Vagina (tissue), 2 donors: ENCODE results near the gene RSRP1. TPM values are rescaled to one million over a fixed set of nuclear protein-coding genes. Genes with fewer than 3 reads are reported as not detected.
A peak's percentile ranks its signal among the peaks of the same experiment; 100 is the strongest.

ENCODE experiments used
- DNase-seq, 2 donors: peaks; one replicate each; pipeline ENCODE4 v3.0.0-alpha.2; 2017; ENCODE audit errors: extremely low spot score in 2 of 2
- H3K27ac ChIP-seq: fragments of 200-600 bp; sonication (generic); one replicate; pipeline ENCODE4 v1.5.1; 2019
- H3K27me3 ChIP-seq: fragments of 200-600 bp; sonication (generic); one replicate; pipeline ENCODE4 v1.5.1; 2019
- H3K36me3 ChIP-seq, 2 donors: fragments of 200-600 bp; sonication (generic); one replicate each; pipeline ENCODE4 v1.5.1; 2017 to 2019
- H3K4me1 ChIP-seq: fragments of 200-600 bp; sonication (generic); one replicate; pipeline ENCODE4 v1.5.1; 2019
- H3K4me3 ChIP-seq, 2 donors: fragments of 200-600 bp; sonication (generic); 1 replicate in 1 of 2; 2 replicates in 1 of 2; pipeline ENCODE4 v1.5.1; 2016 to 2019
- H3K9me3 ChIP-seq: fragments of 200-600 bp; sonication (generic); one replicate; pipeline ENCODE4 v1.5.1; 2019
- POLR2A ChIP-seq, 2 donors: fragments of 450-650 bp; IDR thresholded peaks; one replicate each; pipeline ENCODE4 v1.6.1; 2017; ENCODE audit warnings: antibody characterized with exemption in 2 of 2, mild to moderate bottlenecking in 2 of 2, moderate library complexity in 2 of 2
- POLR2AphosphoS5 ChIP-seq, 2 donors: sonication (generic); formaldehyde crosslinking; IDR thresholded peaks; one replicate each; pipeline ENCODE4 v1.9.0; 2017; ENCODE audit warnings: antibody characterized with exemption in 2 of 2, mild to moderate bottlenecking in 2 of 2, low read depth in 1 of 2; ENCODE audit not compliant: insufficient read depth in 1 of 2
- intact Hi-C: fragments of 100-400 bp; cut with DNase I; formaldehyde crosslinking; loops from one replicate; pipeline ENCODE4 v1.15.1; 2023
- total RNA-seq: library from RNA; depleted of rRNA; stranded (reverse); fragments of >200 nt; gene quantifications from one replicate; pipeline ENCODE4 v1.2.3, GENCODE V29; 2016
- TF ChIP-seq, protein P1 (sequence below), 3 experiments: fragments of 450-650 bp in 2 of 3; fragments of 200-600 bp in 1 of 3; sonication (generic) in 1 of 3; IDR thresholded peaks; one replicate each; pipeline ENCODE4 v1.5.1; 2017 to 2019; ENCODE audit warnings: antibody characterized with exemption in 3 of 3, mild to moderate bottlenecking in 2 of 3, moderate library complexity in 2 of 3

The RSRP1 gene
- total RNA-seq, 1 donor from 2014 or later, result 163 TPM

DNA sequence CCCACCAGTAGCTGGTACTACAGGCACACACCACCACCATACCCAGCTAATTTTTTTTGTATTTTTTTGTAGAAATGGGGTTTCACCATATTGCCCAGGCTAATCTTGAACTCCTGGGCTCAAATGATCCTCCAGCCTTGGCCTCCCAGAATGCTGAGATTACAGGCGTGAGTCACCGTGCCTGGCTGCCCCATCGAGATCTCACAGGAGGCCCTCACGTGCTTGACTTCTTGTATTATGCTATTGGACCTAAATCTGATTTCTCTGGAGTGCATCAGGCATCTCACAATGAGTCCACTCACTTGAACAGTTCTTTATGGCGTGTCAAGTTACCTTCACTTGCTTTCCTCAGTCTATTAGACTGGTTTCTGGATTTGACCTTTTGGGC lies 9.3 kb upstream of the RSRP1 start:
- Histone ChIP-seq H3K27me3 (no peaks in the 10 kb centered on the region), H3K36me3 (no peaks in the 10 kb centered on the region), H3K27ac (no peak overlapping the region), H3K4me3 (no peak overlapping the region), H3K4me1 (no peaks in the 10 kb centered on the region), H3K9me3 (no peaks in the 10 kb centered on the region)
- TF ChIP-seq, protein P1, sequence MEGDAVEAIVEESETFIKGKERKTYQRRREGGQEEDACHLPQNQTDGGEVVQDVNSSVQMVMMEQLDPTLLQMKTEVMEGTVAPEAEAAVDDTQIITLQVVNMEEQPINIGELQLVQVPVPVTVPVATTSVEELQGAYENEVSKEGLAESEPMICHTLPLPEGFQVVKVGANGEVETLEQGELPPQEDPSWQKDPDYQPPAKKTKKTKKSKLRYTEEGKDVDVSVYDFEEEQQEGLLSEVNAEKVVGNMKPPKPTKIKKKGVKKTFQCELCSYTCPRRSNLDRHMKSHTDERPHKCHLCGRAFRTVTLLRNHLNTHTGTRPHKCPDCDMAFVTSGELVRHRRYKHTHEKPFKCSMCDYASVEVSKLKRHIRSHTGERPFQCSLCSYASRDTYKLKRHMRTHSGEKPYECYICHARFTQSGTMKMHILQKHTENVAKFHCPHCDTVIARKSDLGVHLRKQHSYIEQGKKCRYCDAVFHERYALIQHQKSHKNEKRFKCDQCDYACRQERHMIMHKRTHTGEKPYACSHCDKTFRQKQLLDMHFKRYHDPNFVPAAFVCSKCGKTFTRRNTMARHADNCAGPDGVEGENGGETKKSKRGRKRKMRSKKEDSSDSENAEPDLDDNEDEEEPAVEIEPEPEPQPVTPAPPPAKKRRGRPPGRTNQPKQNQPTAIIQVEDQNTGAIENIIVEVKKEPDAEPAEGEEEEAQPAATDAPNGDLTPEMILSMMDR (IDR thresholded peaks at IDR 0.05), result no peak
- intact Hi-C loops, result no loop called here
- DNase-seq, result no peak

DNA sequence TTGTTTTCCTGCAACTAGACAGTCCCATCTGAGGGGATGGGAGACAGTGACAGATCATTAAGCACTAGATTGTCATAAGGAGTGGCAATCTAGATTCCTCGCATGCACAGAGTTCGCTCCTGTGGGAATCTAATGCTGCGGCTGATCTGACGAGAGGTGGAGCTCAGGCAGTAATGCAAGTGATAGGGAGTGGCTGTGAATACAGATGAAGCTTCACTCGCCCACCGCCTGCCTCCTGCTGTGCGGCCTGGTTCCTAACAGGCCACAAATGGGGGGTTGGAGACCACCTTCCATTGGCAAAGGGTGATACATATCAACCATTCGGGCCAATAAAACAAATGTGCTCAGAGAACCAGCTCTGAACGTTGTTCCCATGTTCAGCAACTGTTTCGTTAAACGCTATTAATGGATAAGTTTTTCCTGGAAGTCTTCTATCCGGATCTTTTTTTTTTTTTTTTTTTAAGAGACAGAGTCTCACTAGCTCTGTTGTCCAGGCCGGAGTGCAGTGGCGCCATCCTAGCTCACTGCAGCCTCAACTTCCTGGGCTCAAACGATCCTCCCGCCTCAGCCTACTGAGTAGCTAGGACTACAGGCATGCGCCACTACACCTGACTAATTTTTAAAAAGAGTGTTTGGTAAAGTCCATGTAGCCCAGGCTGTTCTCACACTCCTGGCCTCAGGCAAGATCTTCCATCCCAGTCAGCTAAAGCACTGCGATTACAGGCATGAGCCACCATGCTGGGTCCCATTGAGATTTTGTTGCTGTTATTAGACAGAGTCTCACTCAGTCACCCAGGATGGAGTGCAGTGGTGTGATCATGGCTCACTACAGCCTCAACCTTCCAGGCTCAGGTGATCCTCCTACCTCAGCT lies 8.7 kb upstream of the RSRP1 start:
- Histone ChIP-seq H3K4me3 (no peak overlapping the region), H3K27me3 (no peaks in the 10 kb centered on the region), H3K4me1 (no peaks in the 10 kb centered on the region), H3K27ac (no peak overlapping the region), H3K9me3 (no peaks in the 10 kb centered on the region), H3K36me3 (no peaks in the 10 kb centered on the region)
- intact Hi-C loops, result no loop called here
- TF ChIP-seq, protein P1 (IDR thresholded peaks at IDR 0.05), result no peak
- TF ChIP-seq POLR2AphosphoS5 (IDR thresholded peaks at IDR 0.05; ENCODE audit: insufficient read depth in 1 of 2, low read depth in 1 of 2) (no peak), POLR2A (IDR thresholded peaks at IDR 0.05) (no peak)
- DNase-seq, result no peak

DNA sequence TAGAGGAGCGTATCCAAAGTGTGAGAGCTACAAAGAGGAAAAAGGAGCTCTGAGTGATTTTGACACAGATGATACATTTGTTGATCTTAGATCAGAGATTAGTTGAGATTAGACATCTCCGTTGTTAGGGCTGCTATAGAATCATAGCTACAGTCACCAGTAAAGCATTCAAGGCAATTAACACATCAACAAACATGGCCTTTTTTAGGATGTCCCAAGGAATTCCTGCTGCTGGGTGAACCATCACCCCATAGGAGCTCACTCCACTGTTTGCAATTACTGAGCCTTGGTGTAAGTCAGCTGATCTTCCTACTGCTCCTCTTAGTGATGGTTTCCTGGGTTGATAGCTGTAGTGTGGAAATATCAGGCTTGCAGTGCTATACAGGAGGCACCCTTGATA lies 6.7 kb upstream of the RSRP1 start:
- Histone ChIP-seq H3K27ac (no peak overlapping the region), H3K4me3 (no peak overlapping the region), H3K27me3 (no peaks in the 10 kb centered on the region), H3K36me3 (no peaks in the 10 kb centered on the region), H3K4me1 (no peaks in the 10 kb centered on the region), H3K9me3 (no peaks in the 10 kb centered on the region)
- DNase-seq, result no peak
- intact Hi-C loops, result no loop called here
- TF ChIP-seq, protein P1 (IDR thresholded peaks at IDR 0.05), result no peak
- TF ChIP-seq POLR2AphosphoS5 (IDR thresholded peaks at IDR 0.05; ENCODE audit: insufficient read depth in 1 of 2, low read depth in 1 of 2) (no peak), POLR2A (IDR thresholded peaks at IDR 0.05) (no peak)

GRCh38 chr1:25247829-25248754 lies 838 bp upstream of the RSRP1 start:
- Histone ChIP-seq H3K36me3 (peaks cover 0 to 26% of the 10 kb centered on the region in 2 donors), H3K9me3 (no peaks in the 10 kb centered on the region), H3K4me3 (peak overlapping the region; percentile 69 to 90), H3K27ac (peak overlapping the region; percentile 96), H3K27me3 (no peaks in the 10 kb centered on the region), H3K4me1 (peaks cover 31% of the 10 kb centered on the region)
- DNase-seq, result no peak
- no peak for TF ChIP-seq POLR2AphosphoS5 (IDR thresholded peaks at IDR 0.05; ENCODE audit: insufficient read depth in 1 of 2, low read depth in 1 of 2)
- TF ChIP-seq, protein P1 (IDR thresholded peaks at IDR 0.05), result no peak
- no peak for TF ChIP-seq POLR2A (IDR thresholded peaks at IDR 0.05)
- intact Hi-C loops, result no loop called here
